Right cardiac atrium (tissue), 5 donors: ENCODE measurements around the gene SSX2IP. TPM values are rescaled to one million over a fixed set of nuclear protein-coding genes. Genes with fewer than 3 reads are reported as not detected.

Source experiments
- ATAC-seq, 2 donors: fragments of 200-7000 bp; cut with Tn5 transposase; one replicate each; pipeline versions ENCODE4 v1.8.0 to v1.9.1; 2020; ENCODE audit warnings: moderate library complexity in 2 of 2, mild to moderate bottlenecking in 1 of 2
- DNase-seq, 3 donors: peaks; one replicate each; pipeline ENCODE4 v3.0.0-alpha.2; 2020
- H3K27ac ChIP-seq: one replicate; pipeline ENCODE4 v1.5.1; 2013; ENCODE audit warnings: mild to moderate bottlenecking, low read length, control low read depth, moderate library complexity
- H3K27me3 ChIP-seq: one replicate; pipeline ENCODE4 v1.6.1; 2013; ENCODE audit not compliant: control insufficient read depth, insufficient read depth
- H3K4me1 ChIP-seq: one replicate; pipeline ENCODE4 v1.6.1; 2013; ENCODE audit warnings: low read length; ENCODE audit not compliant: control insufficient read depth, insufficient read depth
- H3K4me3 ChIP-seq: one replicate; pipeline ENCODE4 v1.5.1; 2013; ENCODE audit warnings: low read length, control low read depth
- H3K9me3 ChIP-seq: one replicate; pipeline ENCODE4 v1.6.1; 2013; ENCODE audit warnings: low read length; ENCODE audit not compliant: control insufficient read depth
- WGBS: extraction: QIAGEN DNeasy Blood & Tissue Kit; methylation state at CpG from one replicate; pipeline ENCODE4 v1.1.7; 2013; 5-methylcytosine and 5-hydroxymethylcytosine counted together
- intact Hi-C, 4 donors: fragments of 100-400 bp; cut with DNase I; formaldehyde crosslinking; loops; one replicate each; pipeline versions ENCODE4 v1.11.0 to v1.14.0; 2022 to 2023
- polyA plus RNA-seq: library from polyadenylated mRNA; stranded (reverse); fragments of 200-250 nt; gene quantifications from one replicate; pipeline ENCODE4 v1.2.3, GENCODE V29; 2013
- total RNA-seq, 4 donors: library from RNA; stranded (reverse); fragmentation: NEBNext Ultra II Directional; extraction: Animal tissue kit (Norgen Biotek cat#: 25700); gene quantifications; one replicate each; pipeline ENCODE4 v1.2.1, GENCODE V29; 2021
- donor health status: healthy with polysubstance abuse.
- donor health status: DM: no; HTN: yes; CAD: no.
- donor health status: DM: no; HTN: no; CAD: no.
- donor health status: DM: no; HTN: yes; CAD: no; lungs with severe emphysema.
- donor health status: DM: yes; HTN: yes; CAD: no.

Gene SSX2IP
- total and polyA plus RNA-seq, 5 donors: 7.7 to 28.6 (median 20.8) TPM

DNA sequence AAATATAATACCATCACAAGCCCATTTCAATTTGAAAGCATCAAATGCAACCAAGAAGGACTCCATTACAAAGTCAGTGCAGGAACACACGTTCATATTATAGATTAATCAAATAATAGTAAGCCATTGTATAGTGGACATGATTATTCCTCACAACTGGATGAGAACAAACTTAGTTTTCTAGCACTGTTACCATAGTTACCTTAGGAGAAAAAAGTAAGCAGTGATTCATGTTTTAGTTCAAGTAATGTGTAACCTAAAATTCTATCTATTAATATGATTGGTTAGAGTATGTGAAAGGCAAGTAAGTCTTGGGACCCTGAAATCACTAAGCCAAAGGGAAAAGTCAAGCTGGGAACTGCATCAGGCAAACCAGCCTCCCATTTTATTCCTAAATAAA lies 15.2 kb downstream of the SSX2IP start:
- H3K27ac ChIP-seq: no peak overlapping the region
- 58% methylated on average over 1 of the region's 1 CpG for WGBS
- H3K9me3 ChIP-seq: no peaks in the 10 kb centered on the region
- H3K4me3 ChIP-seq: no peak overlapping the region
- ATAC-seq (no peak), DNase-seq (no peak)
- no peaks in the 10 kb centered on the region for H3K4me1 ChIP-seq
- no peaks in the 10 kb centered on the region for H3K27me3 ChIP-seq
- intact Hi-C loops: no loop called here

DNA sequence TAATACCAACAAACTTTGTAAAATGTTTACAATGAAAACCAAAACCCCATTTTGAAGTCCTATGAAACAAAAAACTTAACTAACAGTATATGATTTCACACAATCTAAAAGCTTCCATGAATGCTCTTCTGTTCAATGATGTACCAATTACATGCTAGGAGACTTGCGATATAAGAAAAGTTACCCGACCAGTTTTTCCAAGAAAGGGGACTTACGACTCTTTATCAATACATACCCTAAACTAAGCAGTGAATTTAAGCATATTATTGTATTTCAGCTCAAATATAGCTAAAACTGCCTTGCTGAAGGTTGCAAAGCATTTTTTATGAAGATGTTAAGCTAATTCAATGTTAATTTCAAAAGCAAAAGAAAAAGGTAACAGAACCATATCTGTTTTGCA lies 15.6 kb downstream of the SSX2IP start:
- H3K4me1 ChIP-seq: no peaks in the 10 kb centered on the region
- H3K4me3 ChIP-seq: no peak overlapping the region
- DNase-seq (no peak), ATAC-seq (no peak)
- intact Hi-C loops: no loop called here
- WGBS: 96% methylated on average over 3 of the region's 3 CpGs
- no peak overlapping the region for H3K27ac ChIP-seq
- no peaks in the 10 kb centered on the region for H3K27me3 ChIP-seq
- H3K9me3 ChIP-seq: no peaks in the 10 kb centered on the region

DNA sequence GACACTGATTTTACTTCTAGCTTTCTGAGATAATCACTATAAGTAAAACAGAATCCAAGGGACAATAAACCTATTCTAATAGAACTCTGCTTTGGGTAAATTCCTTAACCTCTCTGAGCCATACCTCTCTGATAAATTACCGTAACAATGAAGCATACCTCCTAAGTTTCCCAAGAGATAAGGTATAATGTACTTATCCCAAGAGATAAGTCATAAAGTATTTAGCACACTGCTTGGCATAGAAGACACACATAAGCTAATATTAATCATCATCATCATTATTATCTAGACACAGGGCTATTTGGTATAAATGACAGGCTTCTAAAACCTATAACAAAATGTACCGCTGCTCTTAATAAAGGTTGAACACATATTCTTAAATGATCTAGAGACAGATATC lies 16.2 kb downstream of the SSX2IP start:
- intact Hi-C loops: no loop called here

DNA sequence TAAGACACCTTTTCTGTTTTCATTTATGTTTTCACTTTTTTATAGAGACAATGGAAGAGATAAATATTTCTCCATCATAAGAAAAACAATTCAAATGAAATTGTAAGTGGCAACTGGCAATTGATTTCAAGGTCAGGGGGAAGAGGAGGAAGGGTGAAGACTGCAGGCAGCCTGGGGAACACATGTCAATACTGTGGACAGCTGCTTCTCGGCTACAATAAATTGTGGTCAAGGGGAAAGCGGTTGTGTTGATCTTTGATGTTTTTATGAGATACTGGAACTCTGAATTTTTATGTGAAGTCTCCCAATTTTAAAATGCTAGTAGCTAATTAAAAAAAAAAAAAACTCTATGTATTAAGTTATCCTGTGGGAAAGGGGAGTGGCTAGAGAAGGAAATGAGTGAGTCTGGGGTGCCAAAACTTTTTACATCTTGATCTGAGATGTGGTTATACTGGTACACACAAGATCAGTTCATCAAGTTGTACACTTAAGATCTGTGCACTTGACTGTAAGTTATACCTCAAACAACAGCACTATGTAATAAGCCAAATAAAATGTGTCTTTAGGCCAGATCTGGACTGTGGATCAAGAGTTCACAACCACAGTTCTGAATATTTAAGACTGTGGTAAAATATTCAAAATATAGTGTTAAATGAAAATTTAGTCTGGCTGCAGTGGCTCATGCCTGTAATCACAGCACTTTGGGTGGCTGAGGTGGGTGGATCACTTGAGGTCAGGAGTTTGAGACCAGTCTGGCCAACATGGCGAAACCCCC lies 18.0 kb downstream of the SSX2IP start:
- no peaks in the 10 kb centered on the region for H3K4me1 ChIP-seq
- intact Hi-C loops: no loop called here
- no peaks in the 10 kb centered on the region for H3K9me3 ChIP-seq
- H3K27ac ChIP-seq: no peak overlapping the region
- H3K27me3 ChIP-seq: no peaks in the 10 kb centered on the region
- ATAC-seq (no peak), DNase-seq (no peak)
- no peak overlapping the region for H3K4me3 ChIP-seq
- 83% methylated on average over 3 of the region's 3 CpGs for WGBS

More for the DNA sequence above, 16.2 kb downstream of the SSX2IP start:
- DNase-seq (no peak), ATAC-seq (no peak)
- Histone ChIP-seq H3K27me3 (no peaks in the 10 kb centered on the region), H3K4me1 (no peaks in the 10 kb centered on the region), H3K4me3 (no peak overlapping the region), H3K9me3 (no peaks in the 10 kb centered on the region), H3K27ac (no peak overlapping the region)
- WGBS: 85% methylated on average over 2 of the region's 2 CpGs

DNA sequence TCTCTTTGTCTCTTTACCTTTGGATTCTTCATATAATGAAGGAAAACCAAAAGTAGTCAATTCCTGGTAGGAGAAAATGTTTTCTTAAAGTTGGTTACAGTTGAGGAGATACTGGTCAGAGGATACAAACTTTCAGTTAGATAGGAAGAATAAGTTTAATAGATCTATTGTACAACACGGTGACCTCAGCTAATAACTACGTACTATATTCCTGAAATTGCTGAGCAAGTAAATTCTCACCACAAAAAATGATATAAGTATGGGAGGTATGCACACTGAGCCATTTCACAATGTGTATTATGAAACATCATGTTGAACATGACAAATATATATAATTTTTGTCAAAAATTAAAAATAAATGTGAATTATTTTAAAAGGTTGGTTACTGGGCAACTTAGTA lies 20.4 kb downstream of the SSX2IP start:
- ATAC-seq (no peak), DNase-seq (no peak)
- WGBS: 90% methylated on average over 2 of the region's 2 CpGs
- Histone ChIP-seq H3K9me3 (no peaks in the 10 kb centered on the region), H3K4me1 (no peaks in the 10 kb centered on the region), H3K4me3 (no peak overlapping the region), H3K27me3 (no peaks in the 10 kb centered on the region), H3K27ac (no peak overlapping the region)
- intact Hi-C loops: loop anchor here in 1 of 4 donors (10.0 kb wide), 1 partner anchor 85 kb away; no protein-coding TSS in a partner anchor

DNA sequence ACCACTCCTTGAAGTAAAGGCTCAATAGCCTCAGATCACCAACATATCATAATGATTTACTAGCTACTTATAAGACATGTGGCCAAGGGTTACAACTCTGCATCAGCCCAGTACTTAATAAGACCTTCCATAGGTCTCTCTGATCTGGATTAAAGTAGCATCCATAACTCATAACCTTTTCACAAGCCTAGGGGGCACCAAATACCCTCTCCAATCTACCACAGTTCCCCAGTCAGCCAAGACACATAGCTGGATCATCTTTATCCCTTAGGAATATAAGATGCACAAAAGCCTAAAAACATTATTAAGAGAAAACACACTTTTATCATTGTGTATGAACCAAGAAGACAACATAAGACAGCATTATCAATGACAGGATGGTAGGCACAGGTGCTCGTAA lies 22.1 kb downstream of the SSX2IP start:
- no peak for ATAC-seq
- intact Hi-C loops: loop anchor here in 1 of 4 donors (10.0 kb wide), 1 partner anchor 87 kb away; no protein-coding TSS in a partner anchor

DNA sequence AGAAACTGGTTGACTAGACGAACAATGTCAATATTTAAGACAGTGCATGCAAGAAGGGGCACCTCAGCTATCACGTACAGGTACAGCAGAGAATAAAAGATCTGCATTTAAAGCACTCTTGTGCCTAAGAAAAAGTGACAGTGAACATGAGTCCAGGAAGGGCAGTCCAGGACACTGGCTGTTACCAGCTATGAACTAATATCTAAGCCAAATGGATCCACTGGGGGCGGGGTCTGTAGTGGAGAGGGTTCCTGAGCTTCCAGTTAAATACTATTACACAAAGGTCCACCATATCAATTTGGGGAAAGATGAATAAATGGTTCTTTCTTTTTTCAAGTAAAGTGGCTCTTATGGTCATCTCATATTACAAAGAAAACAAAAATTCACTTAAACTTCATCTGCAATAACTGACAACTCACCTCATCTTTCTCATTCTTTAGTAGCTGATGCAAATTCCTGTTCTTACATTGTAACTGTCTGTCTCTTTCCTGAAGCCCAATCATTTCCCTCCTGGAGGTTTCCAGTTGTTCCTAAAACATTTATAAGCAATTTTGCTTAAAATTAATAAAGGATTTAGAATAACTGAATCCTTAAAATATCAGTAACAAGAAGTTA lies 24.5 kb downstream of the SSX2IP start:
- H3K4me3 ChIP-seq: no peak overlapping the region
- H3K27me3 ChIP-seq: no peaks in the 10 kb centered on the region
- DNase-seq (no peak), ATAC-seq (no peak)
- no peak overlapping the region for H3K27ac ChIP-seq
- intact Hi-C loops: loop anchor here in 1 of 4 donors (10.0 kb wide), 1 partner anchor 89 kb away; no protein-coding TSS in a partner anchor
- no peaks in the 10 kb centered on the region for H3K4me1 ChIP-seq
- WGBS: 92% methylated on average over 3 of the region's 3 CpGs
- H3K9me3 ChIP-seq: no peaks in the 10 kb centered on the region

More for the DNA sequence above, 22.1 kb downstream of the SSX2IP start:
- no peaks in the 10 kb centered on the region for H3K9me3 ChIP-seq
- no peaks in the 10 kb centered on the region for H3K27me3 ChIP-seq
- no peak for DNase-seq
- no peak overlapping the region for H3K27ac ChIP-seq
- no peaks in the 10 kb centered on the region for H3K4me1 ChIP-seq
- 97% methylated on average over 1 of the region's 1 CpG for WGBS
- no peak overlapping the region for H3K4me3 ChIP-seq

DNA sequence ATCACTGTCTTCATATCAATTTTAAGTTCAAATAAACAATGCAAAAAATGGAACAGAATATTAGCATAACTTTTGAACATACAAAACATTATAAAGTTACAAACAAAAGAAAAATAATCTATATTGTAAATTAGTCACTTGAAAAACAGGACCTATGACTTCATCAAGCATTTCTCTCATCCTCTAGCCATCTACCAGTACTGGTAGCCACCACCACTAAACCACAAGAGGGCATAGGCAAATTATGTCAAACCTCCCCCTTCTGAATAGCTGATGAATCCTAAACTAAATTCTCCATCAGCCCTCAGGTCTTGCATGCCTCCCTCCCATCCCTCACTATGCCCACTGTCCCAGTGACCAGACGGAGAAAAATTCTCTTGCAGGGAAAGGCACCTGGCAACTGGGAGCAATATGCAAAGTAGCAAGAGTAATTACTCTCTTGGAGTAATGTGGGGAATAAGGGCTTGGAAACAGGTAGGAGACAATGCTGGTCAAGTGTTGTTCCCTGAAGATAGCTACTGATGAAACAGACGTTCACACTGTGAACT lies 37.1 kb downstream of the SSX2IP start:
- no peak for DNase-seq
- no peak overlapping the region for H3K4me3 ChIP-seq
- intact Hi-C loops: no loop called here
- 92% methylated on average over 2 of the region's 2 CpGs for WGBS
- H3K9me3 ChIP-seq: no peaks in the 10 kb centered on the region
- ATAC-seq: no peak
- peaks cover 1% of the 10 kb centered on the region for H3K4me1 ChIP-seq
- no peaks in the 10 kb centered on the region for H3K27me3 ChIP-seq
- H3K27ac ChIP-seq: no peak overlapping the region

DNA sequence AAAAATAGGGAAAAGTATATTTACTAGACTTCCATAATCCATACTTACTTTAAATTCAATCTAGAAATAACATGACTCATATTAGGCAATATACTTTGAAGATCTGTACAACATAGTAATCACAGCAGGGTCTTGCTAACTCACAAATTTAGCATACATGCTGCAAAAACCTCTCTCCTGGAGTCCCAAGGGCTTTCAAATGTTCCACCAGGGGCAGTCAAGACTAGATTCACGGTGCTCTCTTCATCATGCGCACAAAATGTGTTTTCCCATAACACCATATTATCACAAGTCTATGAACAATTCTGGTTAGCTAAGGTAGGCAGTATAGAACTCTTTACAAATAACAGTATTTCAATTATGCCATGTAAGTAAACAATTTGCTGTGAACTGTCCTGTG lies 45.8 kb downstream of the SSX2IP start:
- 97% methylated on average over 2 of the region's 2 CpGs for WGBS
- H3K4me1 ChIP-seq: no peaks in the 10 kb centered on the region
- no peaks in the 10 kb centered on the region for H3K27me3 ChIP-seq
- H3K4me3 ChIP-seq: no peak overlapping the region
- DNase-seq: no peak
- no peak for ATAC-seq
- H3K9me3 ChIP-seq: no peaks in the 10 kb centered on the region
- intact Hi-C loops: no loop called here
- no peak overlapping the region for H3K27ac ChIP-seq

DNA sequence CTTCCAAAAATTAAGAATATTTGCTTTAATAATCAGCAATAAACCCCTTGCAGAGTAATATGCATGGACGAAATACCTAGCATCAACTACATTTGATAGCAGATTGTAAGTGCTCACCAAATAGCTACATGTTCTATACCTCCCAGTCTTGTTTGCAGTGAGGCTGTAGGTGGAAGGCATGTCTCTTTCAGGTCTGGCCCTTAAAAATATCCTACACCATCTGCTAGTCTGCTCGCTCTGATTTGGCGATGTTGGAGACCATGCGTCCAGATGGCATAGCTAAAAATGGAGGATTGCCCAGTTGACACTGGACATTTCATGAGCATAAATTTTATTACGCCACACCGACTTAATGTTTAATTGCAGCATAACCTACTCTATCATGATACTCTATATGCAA lies 47.1 kb downstream of the SSX2IP start:
- H3K9me3 ChIP-seq: no peaks in the 10 kb centered on the region
- 78% methylated on average over 6 of the region's 6 CpGs for WGBS
- intact Hi-C loops: no loop called here
- no peak overlapping the region for H3K4me3 ChIP-seq
- no peaks in the 10 kb centered on the region for H3K4me1 ChIP-seq
- no peaks in the 10 kb centered on the region for H3K27me3 ChIP-seq
- ATAC-seq: no peak
- no peak overlapping the region for H3K27ac ChIP-seq
- DNase-seq: no peak

DNA sequence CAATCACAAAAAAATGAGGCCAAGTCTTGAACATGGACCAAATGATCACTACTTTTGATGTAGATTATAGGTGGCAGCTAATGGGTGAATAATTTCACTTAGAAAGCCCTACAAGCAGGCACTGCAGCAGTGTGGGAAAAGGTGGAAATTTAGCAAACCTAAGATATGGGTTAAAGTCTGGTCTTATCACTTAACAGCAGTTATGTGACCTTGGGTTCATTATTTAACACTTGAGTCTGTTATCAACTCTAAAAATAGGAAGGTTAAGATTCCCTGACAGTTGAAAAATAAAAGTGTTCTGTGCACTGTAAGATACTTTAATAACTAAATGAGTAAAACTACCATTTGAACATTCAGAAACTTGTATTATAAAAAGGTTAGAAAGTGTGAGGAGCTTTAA lies 47.5 kb downstream of the SSX2IP start:
- intact Hi-C loops: no loop called here
- H3K9me3 ChIP-seq: no peaks in the 10 kb centered on the region

More for the DNA sequence above, 47.5 kb downstream of the SSX2IP start:
- no peak for DNase-seq
- no peak for ATAC-seq
- Histone ChIP-seq H3K4me1 (no peaks in the 10 kb centered on the region), H3K27me3 (no peaks in the 10 kb centered on the region), H3K4me3 (no peak overlapping the region), H3K27ac (no peak overlapping the region)
